GM18520 (cell line): ENCODE results near the gene CASKIN2.
"Not testable (repeated sequence)": the region's sequence is repeated elsewhere in the genome, so short reads cannot be mapped to it uniquely, and the experiment has no call there.

ENCODE experiments used
- ATAC-seq: cut with Tn5 transposase; IDR thresholded peaks from one replicate; pipeline ENCODE4 v1.9.1; 2021; ENCODE audit not compliant: unreplicated experiment

The CASKIN2 gene

GRCh38 chr17:75521290-75521689 is 6.0 kb upstream of the CASKIN2 start:
- no peak for ATAC-seq

GRCh38 chr17:75520413-75520812 is 5.1 kb upstream of the CASKIN2 start:
- not testable (repeated sequence) for ATAC-seq

- no peak for ATAC-seq
These were observed 3.7 kb upstream of the CASKIN2 start for GRCh38 chr17:75518983-75519537.

GRCh38 chr17:75518201-75518600 is 2.9 kb upstream of the CASKIN2 start:
- ATAC-seq, result no peak

GRCh38 chr17:75517297-75517865 is 2.0 kb upstream of the CASKIN2 start:
- ATAC-seq, result no peak

DNA sequence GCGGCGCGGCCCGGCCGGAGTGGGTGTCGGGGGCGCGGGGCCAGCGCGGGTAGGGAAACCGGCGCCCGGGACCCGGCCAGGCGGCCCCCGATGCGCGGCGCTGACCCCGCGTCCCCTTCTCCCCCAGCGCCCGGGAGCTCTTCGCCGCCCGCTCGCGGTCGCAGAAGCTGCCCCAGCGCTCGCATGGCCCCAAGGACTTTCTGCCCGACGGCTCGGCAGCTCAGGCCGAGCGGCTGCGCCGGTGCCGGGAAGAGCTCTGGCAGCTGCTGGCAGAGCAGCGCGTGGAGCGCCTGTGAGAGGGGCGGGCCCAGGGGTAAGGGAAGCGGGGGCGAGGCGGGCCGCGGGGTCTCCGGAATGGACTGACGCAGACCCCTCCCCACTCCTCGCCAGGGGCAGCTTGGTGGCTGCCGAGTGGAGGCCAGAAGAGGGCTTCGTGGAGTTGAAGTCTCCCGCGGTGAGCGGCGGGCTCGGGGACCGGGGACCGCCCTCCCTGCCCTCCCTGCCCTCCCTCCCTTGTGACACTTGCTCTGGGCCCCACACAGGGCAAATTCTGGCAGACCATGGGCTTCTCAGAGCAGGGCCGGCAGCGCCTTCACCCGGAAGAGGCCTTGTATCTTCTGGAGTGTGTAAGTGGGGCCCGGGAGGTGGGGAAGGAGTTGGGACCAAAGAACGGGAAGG is 1.4 kb upstream of the CASKIN2 start:
- no peak for ATAC-seq

DNA sequence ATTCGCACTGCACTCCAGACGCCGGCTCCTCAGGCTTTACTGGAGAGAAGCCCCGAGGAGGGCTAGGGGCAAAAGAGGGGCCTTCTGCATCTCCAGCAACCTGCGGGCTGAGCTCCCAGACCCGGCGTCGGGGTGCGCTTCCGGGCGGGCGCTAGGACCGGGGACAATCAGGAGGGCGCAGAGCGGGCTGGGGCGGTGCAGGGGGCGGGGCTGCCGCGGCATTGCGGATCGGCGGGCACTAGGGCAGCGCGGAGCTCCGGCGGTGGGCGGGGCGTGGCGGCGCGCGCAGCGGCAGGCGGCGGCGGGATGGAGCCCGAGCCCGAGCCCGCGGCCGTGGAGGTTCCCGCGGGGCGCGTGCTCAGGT is 900 bp upstream of the CASKIN2 start, which contains the start of gene TSEN54:
TSS of gene TSEN54 (plus strand) at position 274 of the 364 bp plus-strand sequence. CDS start at position 307, 33 bp downstream.
- peak; percentile 52 for ATAC-seq

GRCh38 chr17:75514919-75515495 is 330 bp downstream of the CASKIN2 start:
- no peak for ATAC-seq

- ATAC-seq, result no peak
These were observed 928 bp downstream of the CASKIN2 start for GRCh38 chr17:75514299-75514918.

DNA sequence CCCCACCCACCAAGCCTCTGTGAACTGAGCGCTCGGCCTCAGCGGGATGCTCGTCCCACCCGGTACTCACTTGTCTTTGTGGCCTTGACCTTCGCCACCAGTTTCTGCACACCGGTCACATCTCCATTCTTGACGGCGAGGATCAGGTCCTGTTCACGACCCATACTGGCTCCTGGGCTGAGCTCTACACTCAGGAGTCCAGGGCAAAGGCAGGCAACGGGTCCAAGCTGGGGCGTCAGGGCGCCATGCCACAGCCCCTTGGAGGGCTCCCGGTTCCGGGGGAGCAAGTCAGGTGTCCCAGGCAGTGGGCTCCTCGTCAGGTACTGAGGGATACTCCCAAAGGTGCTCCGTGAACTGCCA is 1.7 kb downstream of the CASKIN2 start:
- no peak for ATAC-seq

DNA sequence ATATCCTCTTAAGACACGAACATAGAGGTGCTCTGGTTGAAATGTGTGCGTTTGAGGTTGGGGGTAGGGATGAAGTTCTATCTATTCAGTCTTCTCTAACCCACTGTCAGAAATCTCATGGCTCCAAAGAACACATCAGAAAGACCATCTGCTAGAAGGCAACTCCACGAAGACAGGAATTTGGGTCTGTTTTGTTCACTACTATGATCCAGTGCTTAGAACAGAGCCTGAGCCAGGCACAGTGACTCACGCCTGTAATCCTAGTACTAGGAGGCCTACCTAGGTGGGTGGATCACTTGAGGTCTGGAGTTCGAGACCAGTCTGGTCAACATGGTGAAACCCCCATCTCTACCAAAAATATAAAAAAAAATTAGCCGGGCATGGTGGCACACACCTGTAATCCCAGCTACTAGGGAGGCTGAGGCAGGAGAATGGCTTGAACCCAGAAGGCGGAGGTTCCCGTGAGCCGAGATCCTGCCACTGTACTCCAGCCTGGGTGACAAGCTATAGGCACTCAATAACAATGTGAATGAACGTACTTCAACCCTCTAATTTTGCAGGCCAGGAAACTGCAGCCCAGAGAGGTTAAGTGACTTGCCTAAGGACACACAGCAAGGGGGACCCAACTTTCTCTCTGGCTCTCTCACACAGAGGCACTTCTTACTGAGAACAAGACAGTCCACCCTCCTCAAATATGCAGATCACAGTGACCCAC is 2.3 kb downstream of the CASKIN2 start:
- no peak for ATAC-seq

DNA sequence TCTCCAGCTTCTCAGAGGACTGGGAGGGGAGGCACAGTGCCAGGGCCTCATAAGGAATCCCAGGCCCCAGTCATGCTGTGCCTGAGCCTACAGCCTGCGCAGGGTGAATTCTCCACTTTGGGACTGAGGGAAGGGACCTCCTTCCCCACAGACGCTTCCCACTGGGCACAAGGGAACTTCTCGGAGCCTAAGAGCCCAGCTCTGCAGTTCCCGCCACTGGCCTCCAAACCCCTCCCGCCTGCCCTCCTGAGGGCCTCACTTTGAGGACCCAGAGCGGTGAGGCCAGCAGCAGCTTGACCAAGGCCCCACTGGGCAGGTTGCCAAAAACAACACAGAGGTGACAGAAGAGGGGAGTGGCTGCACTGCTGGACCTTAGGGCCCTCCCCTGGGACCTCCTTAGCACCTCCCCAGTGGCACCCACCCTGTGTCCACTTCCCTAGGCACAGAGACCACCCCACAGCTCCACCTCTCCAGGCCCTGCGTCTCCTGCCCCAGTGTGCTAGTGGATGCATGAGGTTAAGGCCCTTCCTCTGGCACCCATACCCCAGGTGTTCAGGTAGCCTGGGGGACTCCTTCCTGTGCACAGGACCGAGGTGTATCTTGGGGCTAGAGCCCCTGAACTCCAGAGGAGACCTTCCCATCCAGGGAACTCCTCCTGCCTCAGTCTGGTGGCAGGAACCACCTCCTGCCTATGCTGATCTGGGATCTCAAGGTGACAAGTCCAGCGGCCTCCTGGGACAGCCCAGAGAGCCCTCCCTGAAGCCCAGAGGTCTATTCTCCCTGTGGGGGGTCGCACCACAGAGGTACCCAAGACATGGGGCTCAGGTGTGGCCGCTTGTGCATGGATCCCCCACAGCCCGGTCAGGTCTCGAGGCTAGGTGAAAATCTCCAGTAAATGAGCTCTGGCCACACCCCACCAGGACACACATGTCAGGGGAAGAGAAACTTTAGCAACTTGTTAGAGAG is 3.4 kb downstream of the CASKIN2 start:
- no peak for ATAC-seq

- ATAC-seq, result no peak
These were observed 4.1 kb downstream of the CASKIN2 start for GRCh38 chr17:75511270-75511609.

DNA sequence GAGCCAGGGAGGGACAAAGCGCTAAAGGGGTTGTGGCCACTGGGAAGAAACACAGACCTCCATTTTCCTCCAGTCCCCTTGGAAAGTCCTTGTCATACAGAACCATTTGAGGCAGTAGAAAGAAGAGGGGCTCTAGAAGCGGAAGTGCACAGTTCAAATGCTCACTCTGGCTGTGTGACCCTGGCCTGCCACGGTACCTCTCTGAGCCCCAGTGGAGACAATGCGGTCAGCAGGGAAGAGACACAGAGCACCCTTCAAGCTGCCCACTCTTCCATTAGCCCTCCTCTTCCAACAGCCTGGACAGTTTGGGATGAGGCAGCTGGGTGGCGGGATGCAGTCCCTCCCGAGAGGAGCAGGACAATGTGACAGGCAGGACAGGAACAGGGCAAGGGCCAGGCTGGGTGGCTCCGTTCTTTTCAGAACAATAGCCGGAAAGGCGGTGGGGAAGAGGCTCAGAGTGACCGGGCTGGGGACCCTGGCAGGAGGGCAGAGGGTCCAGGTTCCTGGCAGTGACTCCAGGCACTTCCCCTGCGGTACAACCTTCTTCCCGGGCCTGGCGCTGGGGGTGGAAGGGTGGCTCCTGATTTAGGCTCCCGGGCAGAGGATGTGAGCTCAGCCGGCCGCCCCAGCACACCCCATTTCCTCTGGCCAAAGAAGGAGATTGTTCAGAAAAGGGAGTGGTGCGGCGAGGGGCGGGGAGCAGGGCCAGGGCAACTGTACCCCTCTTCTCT is 5.6 kb downstream of the CASKIN2 start:
- ATAC-seq, result no peak

- no peak for ATAC-seq
These were observed 6.4 kb downstream of the CASKIN2 start for GRCh38 chr17:75508931-75509361.

DNA sequence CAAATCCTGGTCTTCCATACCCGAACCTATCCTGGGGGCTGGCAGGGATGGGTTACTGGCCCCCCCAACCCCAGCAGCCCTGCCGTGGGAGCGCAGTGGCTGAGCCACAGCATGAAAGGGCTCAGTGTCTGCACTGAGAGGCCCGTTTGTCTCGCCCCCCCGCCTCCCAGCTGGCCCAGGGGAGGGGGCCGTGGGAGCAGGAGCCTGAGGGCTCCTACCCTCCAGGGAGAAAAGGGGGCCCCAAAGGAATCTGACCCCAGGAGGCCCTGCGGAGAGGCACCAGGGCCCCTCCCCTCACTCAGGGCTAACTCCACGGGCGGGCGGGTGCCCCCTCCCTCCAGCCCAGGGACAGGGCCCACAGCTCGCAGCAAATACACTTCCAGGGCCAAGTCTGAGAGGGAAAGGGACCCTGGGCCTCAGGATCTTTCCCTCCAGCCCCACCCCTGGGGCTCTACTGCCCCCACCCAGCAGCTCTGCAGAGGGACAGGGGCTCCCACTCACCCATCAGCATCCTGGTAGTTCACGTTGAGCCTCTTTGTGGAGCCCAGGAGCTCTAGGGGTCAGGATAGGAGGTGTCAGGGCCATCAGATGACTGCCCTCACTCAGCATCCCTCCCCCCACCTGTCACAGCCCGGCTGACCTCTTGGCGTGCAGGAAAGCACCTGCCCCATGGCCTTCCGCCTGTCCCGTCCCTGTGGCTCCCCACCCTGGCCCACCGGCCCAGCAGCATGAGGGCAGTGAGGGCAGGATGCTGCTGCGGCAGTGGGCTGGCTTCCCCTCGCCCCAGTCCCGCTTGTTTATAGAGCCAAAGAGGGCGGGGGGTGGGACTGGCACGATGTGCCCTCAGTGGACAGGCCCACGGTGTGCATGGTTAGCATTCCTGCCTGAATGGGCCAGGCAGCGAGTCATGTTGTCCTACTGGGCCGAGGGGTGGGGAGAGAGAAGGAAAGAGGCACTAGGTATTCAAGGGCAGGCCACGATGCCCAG is 7.3 kb downstream of the CASKIN2 start:
- no peak for ATAC-seq

DNA sequence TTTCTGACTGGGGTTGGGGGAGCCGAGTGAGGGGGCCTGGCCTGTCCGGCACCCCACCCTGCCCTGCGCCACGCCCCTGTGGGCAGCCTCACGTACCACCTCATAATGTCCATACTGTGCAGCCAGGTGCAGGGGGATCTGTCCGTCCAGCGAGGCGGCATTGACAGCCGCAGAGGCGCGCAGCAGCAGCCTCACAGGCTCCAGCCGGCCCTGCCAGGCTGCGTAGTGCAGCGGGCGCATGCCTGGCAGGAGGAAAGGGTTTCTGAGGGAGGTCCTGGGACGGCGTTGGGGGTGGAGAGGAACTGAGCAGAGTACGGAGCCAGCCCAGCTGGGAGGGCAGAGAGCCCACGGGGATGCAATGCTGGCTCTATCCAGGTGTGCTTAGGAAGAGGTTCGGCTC is 8.4 kb downstream of the CASKIN2 start:
- no peak for ATAC-seq

- ATAC-seq, result no peak
These were observed 9.2 kb downstream of the CASKIN2 start for GRCh38 chr17:75506134-75506533.
